Measurements from ENCODE around the gene SCD.

DNA sequence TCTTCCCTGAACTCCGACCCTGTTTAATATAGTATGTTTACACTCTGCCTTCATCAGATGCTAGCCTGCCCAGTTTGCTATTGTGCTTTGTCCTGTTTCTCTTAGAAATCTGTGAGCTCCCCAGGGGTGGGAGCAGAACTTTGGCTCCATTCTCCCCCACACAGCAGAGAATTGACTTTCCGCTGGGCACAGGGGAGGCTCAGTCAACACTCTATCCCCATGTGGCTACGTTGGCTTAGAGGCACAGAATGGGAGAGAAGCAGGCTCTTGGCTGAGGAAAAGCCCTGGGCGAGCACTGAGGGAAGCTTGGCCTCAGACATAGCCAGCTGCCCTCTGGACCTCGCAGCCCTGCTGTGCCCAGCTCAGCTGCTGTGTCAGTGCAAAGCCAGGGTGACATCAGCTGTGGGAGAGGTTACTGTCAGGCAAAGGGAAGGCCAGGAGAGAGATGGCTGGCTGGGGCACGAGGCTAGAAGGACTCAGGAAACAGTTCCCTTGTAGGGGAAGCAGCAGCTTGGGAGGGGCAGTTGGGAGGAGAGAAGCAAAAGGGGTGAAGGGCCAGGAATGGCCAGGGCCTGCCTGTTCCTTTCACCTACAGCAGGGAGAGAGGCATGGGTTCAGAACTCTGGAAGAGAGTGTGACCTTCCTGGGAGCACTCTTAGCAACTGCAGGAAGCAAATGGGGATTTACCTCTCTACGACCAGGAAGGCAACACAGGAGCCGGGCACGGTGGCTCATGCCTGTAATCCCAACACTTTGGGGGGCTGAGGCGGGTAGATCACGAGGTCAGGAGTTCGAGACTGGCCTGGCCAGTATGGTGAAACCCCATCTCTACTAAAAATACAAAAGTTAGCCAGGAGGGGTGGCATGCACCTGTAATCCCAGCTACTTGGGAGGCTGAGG is 5.8 kb upstream of the SCD start:
- no peak for TF ChIP-seq ZBED1 (IDR thresholded peaks at IDR 0.05; ENCODE audit: borderline replicate concordance)
- TF ChIP-seq, protein P1, sequence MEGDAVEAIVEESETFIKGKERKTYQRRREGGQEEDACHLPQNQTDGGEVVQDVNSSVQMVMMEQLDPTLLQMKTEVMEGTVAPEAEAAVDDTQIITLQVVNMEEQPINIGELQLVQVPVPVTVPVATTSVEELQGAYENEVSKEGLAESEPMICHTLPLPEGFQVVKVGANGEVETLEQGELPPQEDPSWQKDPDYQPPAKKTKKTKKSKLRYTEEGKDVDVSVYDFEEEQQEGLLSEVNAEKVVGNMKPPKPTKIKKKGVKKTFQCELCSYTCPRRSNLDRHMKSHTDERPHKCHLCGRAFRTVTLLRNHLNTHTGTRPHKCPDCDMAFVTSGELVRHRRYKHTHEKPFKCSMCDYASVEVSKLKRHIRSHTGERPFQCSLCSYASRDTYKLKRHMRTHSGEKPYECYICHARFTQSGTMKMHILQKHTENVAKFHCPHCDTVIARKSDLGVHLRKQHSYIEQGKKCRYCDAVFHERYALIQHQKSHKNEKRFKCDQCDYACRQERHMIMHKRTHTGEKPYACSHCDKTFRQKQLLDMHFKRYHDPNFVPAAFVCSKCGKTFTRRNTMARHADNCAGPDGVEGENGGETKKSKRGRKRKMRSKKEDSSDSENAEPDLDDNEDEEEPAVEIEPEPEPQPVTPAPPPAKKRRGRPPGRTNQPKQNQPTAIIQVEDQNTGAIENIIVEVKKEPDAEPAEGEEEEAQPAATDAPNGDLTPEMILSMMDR (IDR thresholded peaks at IDR 0.05 in 2 of 3, conservative IDR thresholded peaks at IDR 0.05 in 1 of 3; ENCODE audit: control insufficient read depth in 2 of 3, extremely low read depth in 1 of 3, insufficient read depth in 1 of 3, low read depth in 3 of 3, low read length in 3 of 3): no peak
- TF ChIP-seq, protein P2, sequence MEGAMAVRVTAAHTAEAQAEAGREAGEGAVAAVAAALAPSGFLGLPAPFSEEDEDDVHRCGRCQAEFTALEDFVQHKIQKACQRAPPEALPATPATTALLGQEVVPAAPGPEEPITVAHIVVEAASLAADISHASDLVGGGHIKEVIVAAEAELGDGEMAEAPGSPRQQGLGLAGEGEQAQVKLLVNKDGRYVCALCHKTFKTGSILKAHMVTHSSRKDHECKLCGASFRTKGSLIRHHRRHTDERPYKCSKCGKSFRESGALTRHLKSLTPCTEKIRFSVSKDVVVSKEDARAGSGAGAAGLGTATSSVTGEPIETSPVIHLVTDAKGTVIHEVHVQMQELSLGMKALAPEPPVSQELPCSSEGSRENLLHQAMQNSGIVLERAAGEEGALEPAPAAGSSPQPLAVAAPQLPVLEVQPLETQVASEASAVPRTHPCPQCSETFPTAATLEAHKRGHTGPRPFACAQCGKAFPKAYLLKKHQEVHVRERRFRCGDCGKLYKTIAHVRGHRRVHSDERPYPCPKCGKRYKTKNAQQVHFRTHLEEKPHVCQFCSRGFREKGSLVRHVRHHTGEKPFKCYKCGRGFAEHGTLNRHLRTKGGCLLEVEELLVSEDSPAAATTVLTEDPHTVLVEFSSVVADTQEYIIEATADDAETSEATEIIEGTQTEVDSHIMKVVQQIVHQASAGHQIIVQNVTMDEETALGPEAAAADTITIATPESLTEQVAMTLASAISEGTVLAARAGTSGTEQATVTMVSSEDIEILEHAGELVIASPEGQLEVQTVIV (IDR thresholded peaks at IDR 0.05; ENCODE audit: borderline replicate concordance, partially characterized antibody): no peak
- no peak for TF ChIP-seq CHD2 (IDR thresholded peaks at IDR 0.05; ENCODE audit: borderline replicate concordance, low read depth, low read length)
- TF ChIP-seq ZSCAN29 (IDR thresholded peaks at IDR 0.05): no peak
- TF ChIP-seq, protein P3, sequence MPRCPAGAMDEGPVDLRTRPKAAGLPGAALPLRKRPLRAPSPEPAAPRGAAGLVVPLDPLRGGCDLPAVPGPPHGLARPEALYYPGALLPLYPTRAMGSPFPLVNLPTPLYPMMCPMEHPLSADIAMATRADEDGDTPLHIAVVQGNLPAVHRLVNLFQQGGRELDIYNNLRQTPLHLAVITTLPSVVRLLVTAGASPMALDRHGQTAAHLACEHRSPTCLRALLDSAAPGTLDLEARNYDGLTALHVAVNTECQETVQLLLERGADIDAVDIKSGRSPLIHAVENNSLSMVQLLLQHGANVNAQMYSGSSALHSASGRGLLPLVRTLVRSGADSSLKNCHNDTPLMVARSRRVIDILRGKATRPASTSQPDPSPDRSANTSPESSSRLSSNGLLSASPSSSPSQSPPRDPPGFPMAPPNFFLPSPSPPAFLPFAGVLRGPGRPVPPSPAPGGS (IDR thresholded peaks at IDR 0.05; ENCODE audit: borderline replicate concordance, insufficient read depth, low read depth, low read length, poor library complexity, severe bottlenecking): no peak
- TF ChIP-seq POLR2AphosphoS5 (IDR thresholded peaks at IDR 0.05; ENCODE audit: low read length): no peak
- no peak for TF ChIP-seq TCF12 (IDR thresholded peaks at IDR 0.05; ENCODE audit: low read depth, low read length)
- no peak for TF ChIP-seq TAF1 (IDR thresholded peaks at IDR 0.05; ENCODE audit: borderline replicate concordance, low read depth, low read length)
- no peak for TF ChIP-seq EZH2 (IDR thresholded peaks at IDR 0.05; ENCODE audit: borderline replicate concordance, control insufficient read depth, low read depth, low read length)
- TF ChIP-seq NR2C2 (IDR thresholded peaks at IDR 0.05; ENCODE audit: borderline replicate concordance, control insufficient read depth, insufficient read length, low read depth): no peak
- TF ChIP-seq, protein P4, sequence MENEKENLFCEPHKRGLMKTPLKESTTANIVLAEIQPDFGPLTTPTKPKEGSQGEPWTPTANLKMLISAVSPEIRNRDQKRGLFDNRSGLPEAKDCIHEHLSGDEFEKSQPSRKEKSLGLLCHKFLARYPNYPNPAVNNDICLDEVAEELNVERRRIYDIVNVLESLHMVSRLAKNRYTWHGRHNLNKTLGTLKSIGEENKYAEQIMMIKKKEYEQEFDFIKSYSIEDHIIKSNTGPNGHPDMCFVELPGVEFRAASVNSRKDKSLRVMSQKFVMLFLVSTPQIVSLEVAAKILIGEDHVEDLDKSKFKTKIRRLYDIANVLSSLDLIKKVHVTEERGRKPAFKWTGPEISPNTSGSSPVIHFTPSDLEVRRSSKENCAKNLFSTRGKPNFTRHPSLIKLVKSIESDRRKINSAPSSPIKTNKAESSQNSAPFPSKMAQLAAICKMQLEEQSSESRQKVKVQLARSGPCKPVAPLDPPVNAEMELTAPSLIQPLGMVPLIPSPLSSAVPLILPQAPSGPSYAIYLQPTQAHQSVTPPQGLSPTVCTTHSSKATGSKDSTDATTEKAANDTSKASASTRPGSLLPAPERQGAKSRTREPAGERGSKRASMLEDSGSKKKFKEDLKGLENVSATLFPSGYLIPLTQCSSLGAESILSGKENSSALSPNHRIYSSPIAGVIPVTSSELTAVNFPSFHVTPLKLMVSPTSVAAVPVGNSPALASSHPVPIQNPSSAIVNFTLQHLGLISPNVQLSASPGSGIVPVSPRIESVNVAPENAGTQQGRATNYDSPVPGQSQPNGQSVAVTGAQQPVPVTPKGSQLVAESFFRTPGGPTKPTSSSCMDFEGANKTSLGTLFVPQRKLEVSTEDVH (IDR thresholded peaks at IDR 0.05; ENCODE audit: low read depth, partially characterized antibody): no peak
- no peak for TF ChIP-seq BACH1 (IDR thresholded peaks at IDR 0.05; ENCODE audit: borderline replicate concordance)
- TF ChIP-seq ZNF274 (IDR thresholded peaks at IDR 0.05; ENCODE audit: insufficient read depth, insufficient read length): no peak

All from GM12878 (cell line).